Breast epithelium (tissue), 4 donors: Measurements from ENCODE around the gene ALKBH4. TPM values are rescaled to one million over a fixed set of nuclear protein-coding genes. Genes with fewer than 3 reads are reported as not detected.

Source experiments
- DNase-seq, 2 donors: peaks; one replicate each; pipeline ENCODE4 v3.0.0-alpha.2; 2019; ENCODE audit warnings: low spot score in 2 of 2
- H3K27ac ChIP-seq, 2 donors: fragments of 200-600 bp; sonication (generic) in 1 of 2; one replicate each; pipeline ENCODE4 v1.5.1; 2016 to 2019; ENCODE audit warnings: mild to moderate bottlenecking in 1 of 2
- H3K27me3 ChIP-seq, 2 donors: fragments of 200-600 bp; sonication (generic) in 1 of 2; one replicate each; pipeline versions ENCODE4 v1.5.1 to v1.6.0; 2017 to 2019; ENCODE audit warnings: control low read depth in 1 of 2, mild to moderate bottlenecking in 1 of 2
- H3K36me3 ChIP-seq: fragments of 200-600 bp; one replicate; pipeline ENCODE4 v1.5.1; 2019
- H3K4me1 ChIP-seq, 2 donors: fragments of 200-600 bp; sonication (generic); one replicate each; pipeline ENCODE4 v1.5.1; 2016 to 2019; ENCODE audit warnings: control low read depth in 1 of 2
- H3K4me3 ChIP-seq, 3 donors: fragments of 200-600 bp; sonication (generic); 1 replicate in 2 of 3; 2 replicates in 1 of 3; pipeline ENCODE4 v1.5.1; 2016 to 2019; ENCODE audit warnings: mild to moderate bottlenecking in 3 of 3, moderate library complexity in 2 of 3
- H3K9me3 ChIP-seq, 2 donors: fragments of 200-600 bp; sonication (generic) in 1 of 2; one replicate each; pipeline ENCODE4 v1.5.1; 2016 to 2019; ENCODE audit warnings: control low read depth in 1 of 2
- CTCF ChIP-seq, 3 donors: fragments of 450-650 bp; IDR thresholded peaks; one replicate each; pipeline ENCODE4 v1.5.1; 2016 to 2017; ENCODE audit warnings: antibody characterized with exemption in 3 of 3, mild to moderate bottlenecking in 3 of 3, moderate library complexity in 3 of 3
- POLR2A ChIP-seq: fragments of 450-650 bp; IDR thresholded peaks from one replicate; pipeline ENCODE4 v1.6.1; 2016; ENCODE audit warnings: antibody characterized with exemption, mild to moderate bottlenecking, moderate library complexity
- POLR2AphosphoS5 ChIP-seq, 3 donors: sonication (generic); formaldehyde crosslinking; IDR thresholded peaks; one replicate each; pipeline ENCODE4 v1.6.1; 2017; ENCODE audit warnings: antibody characterized with exemption in 3 of 3
- intact Hi-C: fragments of 100-400 bp; cut with DNase I; formaldehyde crosslinking; loops from one replicate; pipeline ENCODE4 v1.15.1; 2023; ENCODE audit warnings: low total_unique reads
- total RNA-seq, 3 donors: library from RNA; depleted of rRNA; stranded (reverse); fragments of >200 nt; gene quantifications; one replicate each; pipeline ENCODE4 v1.1.0, GENCODE V29; 2016

Gene ALKBH4
- total RNA-seq, 3 donors from 2014 or later, result 15.1 to 28.5 (median 17.8) TPM

- Histone ChIP-seq H3K4me3 (no peak overlapping the region), H3K4me1 (no peaks in the 10 kb centered on the region), H3K9me3 (no peaks in the 10 kb centered on the region), H3K27me3 (no peaks in the 10 kb centered on the region), H3K36me3 (no peaks in the 10 kb centered on the region), H3K27ac (no peak overlapping the region)
- peak in 1 of 2 donors; percentile 45 for DNase-seq
- intact Hi-C loops, result no loop called here
- TF ChIP-seq POLR2A (no peak), POLR2AphosphoS5 (IDR thresholded peaks at IDR 0.05) (no peak), CTCF (IDR thresholded peaks at IDR 0.05) (no peak)
These were observed 7.1 kb upstream of the ALKBH4 start for GRCh38 chr7:102471791-102472125.

DNA sequence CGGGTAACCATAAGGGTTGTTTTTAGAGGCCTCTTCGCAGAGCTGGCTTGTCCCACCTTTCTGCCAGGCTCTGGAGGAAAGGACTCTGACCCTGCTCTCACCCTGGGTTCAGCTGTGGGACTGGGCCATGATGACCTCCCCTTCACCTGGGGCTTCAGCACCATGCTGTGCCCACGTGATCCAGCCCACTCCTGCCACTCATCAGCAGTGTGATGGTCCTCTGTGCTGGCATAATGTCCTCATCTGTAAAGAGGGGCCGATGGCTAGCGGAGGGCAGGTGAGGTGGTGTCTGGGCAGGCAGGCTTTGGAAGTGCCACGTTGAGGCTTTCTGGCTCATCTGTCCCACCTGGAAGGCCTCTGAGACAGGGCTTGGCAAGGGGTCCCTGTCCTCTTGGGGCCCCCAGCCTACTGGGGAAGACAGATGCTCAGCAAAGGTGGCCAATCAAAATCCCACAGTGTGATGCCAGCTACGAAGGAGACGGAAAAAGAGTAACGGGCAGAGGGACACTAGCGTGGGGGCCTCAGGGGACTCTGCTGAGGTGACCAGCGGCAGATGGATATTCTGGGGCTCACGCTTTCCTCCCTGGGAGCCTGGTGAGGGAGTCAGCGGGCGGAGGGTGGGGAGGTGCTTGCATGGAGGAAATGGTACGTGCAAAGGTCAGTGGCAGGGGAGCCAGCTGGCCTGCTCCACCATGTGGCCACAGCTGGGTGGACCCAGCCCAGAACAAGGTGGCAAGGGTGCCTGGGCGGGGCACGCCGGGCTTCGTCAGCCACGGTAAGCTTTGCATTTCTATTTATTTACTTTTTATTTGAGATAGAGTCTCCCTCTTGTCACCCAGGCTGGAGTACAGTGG, 5.5 kb upstream of the ALKBH4 start:
- TF ChIP-seq CTCF (IDR thresholded peaks at IDR 0.05) (no peak), POLR2A (no peak), POLR2AphosphoS5 (IDR thresholded peaks at IDR 0.05) (no peak)
- Histone ChIP-seq H3K27ac (no peak overlapping the region), H3K36me3 (no peaks in the 10 kb centered on the region), H3K27me3 (no peaks in the 10 kb centered on the region), H3K4me1 (no peaks in the 10 kb centered on the region), H3K9me3 (no peaks in the 10 kb centered on the region), H3K4me3 (no peak overlapping the region)
- intact Hi-C loops, result no loop called here
- peak in 1 of 2 donors; percentile 38 for DNase-seq

GRCh38 chr7:102469351-102469971, 4.8 kb upstream of the ALKBH4 start:
- Histone ChIP-seq H3K4me1 (no peaks in the 10 kb centered on the region), H3K4me3 (no peak overlapping the region), H3K27ac (no peak overlapping the region), H3K9me3 (no peaks in the 10 kb centered on the region), H3K27me3 (no peaks in the 10 kb centered on the region), H3K36me3 (no peaks in the 10 kb centered on the region)
- no peak for TF ChIP-seq POLR2A
- no peak for TF ChIP-seq CTCF (IDR thresholded peaks at IDR 0.05)
- TF ChIP-seq POLR2AphosphoS5 (IDR thresholded peaks at IDR 0.05), result no peak
- DNase-seq, result no peak
- intact Hi-C loops, result no loop called here

DNA sequence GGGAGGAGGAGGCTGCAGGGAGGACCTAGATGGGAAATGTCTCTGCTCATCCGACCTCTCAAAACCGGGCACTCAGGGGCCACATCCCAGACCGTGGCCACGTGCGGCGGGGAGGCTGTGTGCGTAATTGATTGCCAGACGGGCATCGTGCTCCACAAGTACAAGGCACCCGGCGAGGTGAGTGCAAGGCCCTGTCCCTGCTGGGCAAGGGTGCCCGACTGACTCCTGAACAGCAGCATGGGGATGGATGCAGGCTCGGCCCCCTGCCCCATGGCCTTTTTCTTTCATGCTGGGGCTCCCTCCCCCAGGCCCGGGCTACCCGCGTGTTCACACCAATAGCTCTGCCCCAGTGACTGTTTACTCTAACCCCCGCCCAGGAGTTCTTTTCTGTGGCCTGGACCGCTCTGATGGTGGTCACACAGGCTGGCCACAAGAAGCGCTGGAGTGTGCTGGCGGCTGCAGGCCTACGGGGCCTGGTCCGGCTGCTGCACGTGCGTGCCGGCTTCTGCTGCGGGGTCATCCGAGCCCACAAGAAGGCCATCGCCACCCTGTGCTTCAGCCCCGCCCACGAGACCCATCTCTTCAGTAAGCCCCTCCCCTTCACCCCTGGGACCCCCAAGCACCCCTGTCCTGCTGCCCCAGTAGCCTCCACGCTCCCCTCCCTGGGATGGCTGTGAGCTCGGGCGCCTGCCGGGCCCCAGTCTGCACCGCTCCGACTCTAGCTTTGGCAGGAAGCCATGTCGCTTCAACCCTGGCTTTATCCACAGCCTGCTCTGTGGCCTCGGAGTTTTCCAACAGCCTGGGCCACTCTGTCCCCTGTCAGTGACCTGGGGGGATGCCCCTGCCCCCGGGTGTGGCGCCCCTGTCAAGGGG, 4.1 kb upstream of the ALKBH4 start:
- DNase-seq, result no peak
- H3K27ac ChIP-seq, result no peak overlapping the region
- H3K4me1 ChIP-seq, result peaks cover 0 to 5% of the 10 kb centered on the region in 2 donors
- no peaks in the 10 kb centered on the region for H3K36me3 ChIP-seq
- intact Hi-C loops, result no loop called here
- no peak overlapping the region for H3K4me3 ChIP-seq
- TF ChIP-seq POLR2AphosphoS5 (IDR thresholded peaks at IDR 0.05), result no peak
- no peak for TF ChIP-seq CTCF (IDR thresholded peaks at IDR 0.05)
- TF ChIP-seq POLR2A, result no peak
- no peaks in the 10 kb centered on the region for H3K9me3 ChIP-seq
- H3K27me3 ChIP-seq, result no peaks in the 10 kb centered on the region
